DOHH2 (cell line): ENCODE measurements around the gene CFAP61.

ENCODE experiments used
- H3F3A ChIP-seq: fragments of 200-600 bp; sonication (generic), shearing (Covaris generic); 2 replicates; pipeline ENCODE4 v1.6.0; 2016; ENCODE audit warnings: antibody characterized with exemption, mild to moderate bottlenecking; ENCODE audit not compliant: control insufficient read depth, insufficient read depth
- H3K27ac ChIP-seq: fragments of 200-600 bp; sonication (generic); 2 replicates; pipeline ENCODE4 v1.5.1; 2014; ENCODE audit warnings: low read depth, mild to moderate bottlenecking, low read length, moderate library complexity
- H3K27me3 ChIP-seq: fragments of 200-600 bp; sonication (generic); 2 replicates; pipeline ENCODE4 v1.6.1; 2014; ENCODE audit warnings: mild to moderate bottlenecking, low read length, mixed read lengths; ENCODE audit not compliant: control insufficient read depth
- H3K36me3 ChIP-seq: fragments of 200-600 bp; sonication (generic); 2 replicates; pipeline ENCODE4 v1.6.1; 2014; ENCODE audit warnings: mild to moderate bottlenecking, low read length, moderate library complexity, mixed read lengths; ENCODE audit not compliant: control insufficient read depth
- H3K4me1 ChIP-seq: fragments of 200-600 bp; sonication (generic); 2 replicates; pipeline ENCODE4 v1.6.1; 2014; ENCODE audit warnings: mild to moderate bottlenecking, low read length, mixed read lengths; ENCODE audit not compliant: control insufficient read depth
- H3K4me2 ChIP-seq: fragments of 200-600 bp; sonication (generic); 2 replicates; pipeline ENCODE4 v1.6.0; 2014; ENCODE audit warnings: mild to moderate bottlenecking, low read length, moderate library complexity
- H3K4me3 ChIP-seq: fragments of 200-600 bp; sonication (generic); 2 replicates; pipeline ENCODE4 v1.5.1; 2014; ENCODE audit warnings: mild to moderate bottlenecking, low read length, mixed read lengths
- H3K79me2 ChIP-seq: fragments of 200-600 bp; sonication (generic); 2 replicates; pipeline ENCODE4 v1.6.1; 2014; ENCODE audit warnings: mild to moderate bottlenecking, low read length, mixed read lengths; ENCODE audit not compliant: control insufficient read depth
- H3K9me2 ChIP-seq: fragments of 200-600 bp; sonication (generic); replicated peaks from 2 replicates; pipeline ENCODE4 v1.6.1; 2014; ENCODE audit warnings: mild to moderate bottlenecking, low read length, mixed read lengths; ENCODE audit not compliant: control insufficient read depth
- H3K9me3 ChIP-seq: fragments of 200-600 bp; sonication (generic); 2 replicates; pipeline ENCODE4 v1.6.1; 2014; ENCODE audit warnings: antibody characterized with exemption, low read length, mixed read lengths; ENCODE audit not compliant: control insufficient read depth, insufficient read depth
- H4K20me1 ChIP-seq: fragments of 200-600 bp; sonication (generic); 2 replicates; pipeline ENCODE4 v1.6.0; 2014; ENCODE audit warnings: low read depth, mild to moderate bottlenecking, antibody characterized with exemption, low read length, moderate library complexity; ENCODE audit not compliant: control insufficient read depth, insufficient read depth
- EZH2phosphoT487 ChIP-seq: fragments of 200-600 bp; sonication (generic); IDR thresholded peaks from 2 replicates; pipeline ENCODE4 v1.6.1; 2017; ENCODE audit warnings: borderline replicate concordance, mild to moderate bottlenecking, antibody characterized with exemption, low read length, moderate library complexity, mixed read lengths
- TF ChIP-seq, protein P1 (sequence below): fragments of 200-600 bp; sonication (generic); IDR thresholded peaks from one replicate; pipeline ENCODE4 v1.5.1; 2014; ENCODE audit warnings: antibody characterized with exemption, mild to moderate bottlenecking, low read depth, low read length; ENCODE audit not compliant: poor library complexity, severe bottlenecking

CFAP61 gene

DNA sequence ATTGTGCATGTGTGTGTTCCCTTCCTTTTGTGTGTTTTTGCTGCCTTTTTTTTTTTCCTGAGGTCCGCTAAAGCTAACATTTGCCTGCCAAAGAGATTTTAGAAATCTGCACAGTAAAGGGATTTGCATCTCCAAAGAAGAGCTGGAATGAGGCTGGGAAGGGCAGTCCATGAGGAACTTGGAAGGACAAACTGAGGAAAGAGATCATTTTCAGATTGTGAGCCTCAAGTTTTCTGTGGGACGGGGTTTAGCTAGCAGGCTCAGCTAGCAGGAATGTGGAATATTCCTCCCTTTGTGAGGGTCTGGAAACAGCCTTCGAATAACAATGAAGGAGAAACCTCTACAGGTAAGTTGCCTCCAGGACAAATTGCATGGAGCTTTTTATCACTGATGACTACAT lies 319.3 kb downstream of the CFAP61 start:
- Histone ChIP-seq H3K4me3 (no peak overlapping the region), H3K79me2 (no peaks in the 10 kb centered on the region), H3K36me3 (no peaks in the 10 kb centered on the region), H3K27ac (no peak overlapping the region), H3K4me2 (no peak overlapping the region), H4K20me1 (no peaks in the 10 kb centered on the region), H3K9me3 (no peaks in the 10 kb centered on the region), H3K27me3 (peaks cover 35% of the 10 kb centered on the region), H3K9me2 (no peaks in the 10 kb centered on the region), H3F3A (no peaks in the 10 kb centered on the region), H3K4me1 (no peaks in the 10 kb centered on the region)
- no peak for TF ChIP-seq EZH2phosphoT487
- TF ChIP-seq, protein P1, sequence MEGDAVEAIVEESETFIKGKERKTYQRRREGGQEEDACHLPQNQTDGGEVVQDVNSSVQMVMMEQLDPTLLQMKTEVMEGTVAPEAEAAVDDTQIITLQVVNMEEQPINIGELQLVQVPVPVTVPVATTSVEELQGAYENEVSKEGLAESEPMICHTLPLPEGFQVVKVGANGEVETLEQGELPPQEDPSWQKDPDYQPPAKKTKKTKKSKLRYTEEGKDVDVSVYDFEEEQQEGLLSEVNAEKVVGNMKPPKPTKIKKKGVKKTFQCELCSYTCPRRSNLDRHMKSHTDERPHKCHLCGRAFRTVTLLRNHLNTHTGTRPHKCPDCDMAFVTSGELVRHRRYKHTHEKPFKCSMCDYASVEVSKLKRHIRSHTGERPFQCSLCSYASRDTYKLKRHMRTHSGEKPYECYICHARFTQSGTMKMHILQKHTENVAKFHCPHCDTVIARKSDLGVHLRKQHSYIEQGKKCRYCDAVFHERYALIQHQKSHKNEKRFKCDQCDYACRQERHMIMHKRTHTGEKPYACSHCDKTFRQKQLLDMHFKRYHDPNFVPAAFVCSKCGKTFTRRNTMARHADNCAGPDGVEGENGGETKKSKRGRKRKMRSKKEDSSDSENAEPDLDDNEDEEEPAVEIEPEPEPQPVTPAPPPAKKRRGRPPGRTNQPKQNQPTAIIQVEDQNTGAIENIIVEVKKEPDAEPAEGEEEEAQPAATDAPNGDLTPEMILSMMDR: no peak

DNA sequence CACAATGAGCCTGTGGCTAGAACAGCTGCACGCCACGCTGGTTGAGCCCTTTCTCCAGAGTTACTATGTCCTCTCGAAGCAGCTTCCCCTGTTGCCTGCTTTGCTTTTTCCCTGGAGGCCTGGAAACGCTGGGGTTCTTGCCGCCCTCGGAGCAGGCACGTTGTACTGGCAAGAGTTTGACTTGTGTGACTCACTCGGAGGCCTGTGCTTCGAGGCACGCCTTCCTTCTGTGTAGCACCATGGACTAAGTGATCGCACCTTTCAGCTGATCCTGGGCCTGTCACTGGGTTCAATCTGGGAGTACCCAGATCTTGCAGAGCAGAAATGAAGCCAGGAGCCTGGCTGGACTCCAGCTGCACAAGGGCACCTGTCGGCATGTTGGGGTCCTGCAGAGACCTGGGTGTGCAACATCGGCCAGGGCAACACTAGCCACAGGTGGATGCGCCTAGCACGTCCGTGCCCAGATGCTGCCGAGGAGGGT lies 320.8 kb downstream of the CFAP61 start:
- Histone ChIP-seq H3K27me3 (peaks cover 35% of the 10 kb centered on the region), H3K27ac (no peak overlapping the region)

DNA sequence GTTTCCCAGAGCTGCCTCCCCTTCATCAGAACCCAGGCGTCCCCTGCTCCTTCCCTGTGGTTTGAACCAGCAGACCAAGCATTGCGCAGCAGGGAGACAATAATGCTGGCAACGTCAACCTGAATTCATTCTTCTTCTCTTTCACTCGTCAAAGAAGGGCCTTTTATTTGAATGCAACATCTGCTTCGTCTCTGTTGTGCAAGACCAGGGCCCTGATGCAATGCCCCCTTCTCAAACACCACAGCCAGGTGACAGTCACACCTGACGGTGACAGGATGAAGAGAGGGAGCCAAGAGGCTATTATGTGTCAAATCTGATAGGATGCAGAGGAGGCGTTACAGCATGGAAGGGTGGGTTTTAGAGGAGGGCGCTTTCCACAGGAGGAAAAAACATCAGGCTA lies 323.5 kb downstream of the CFAP61 start:
- Histone ChIP-seq H3K9me3 (no peaks in the 10 kb centered on the region), H3K27ac (no peak overlapping the region), H3K27me3 (peaks cover 18% of the 10 kb centered on the region), H3K79me2 (no peaks in the 10 kb centered on the region), H3K4me1 (no peaks in the 10 kb centered on the region), H3K4me2 (no peak overlapping the region), H3K9me2 (no peaks in the 10 kb centered on the region), H4K20me1 (no peaks in the 10 kb centered on the region), H3K4me3 (no peak overlapping the region), H3K36me3 (no peaks in the 10 kb centered on the region), H3F3A (no peaks in the 10 kb centered on the region)
- no peak for TF ChIP-seq EZH2phosphoT487
- TF ChIP-seq, protein P1: no peak

More for the DNA sequence above, 320.8 kb downstream of the CFAP61 start:
- no peaks in the 10 kb centered on the region for H3K9me3 ChIP-seq
- TF ChIP-seq, protein P1: no peak
- TF ChIP-seq EZH2phosphoT487: no peak
- no peaks in the 10 kb centered on the region for H3K36me3 ChIP-seq
- H3K4me1 ChIP-seq: no peaks in the 10 kb centered on the region
- H3K9me2 ChIP-seq: no peaks in the 10 kb centered on the region
- H3K4me2 ChIP-seq: no peak overlapping the region
- no peak overlapping the region for H3K4me3 ChIP-seq
- no peaks in the 10 kb centered on the region for H3K79me2 ChIP-seq
- no peaks in the 10 kb centered on the region for H3F3A ChIP-seq
- no peaks in the 10 kb centered on the region for H4K20me1 ChIP-seq
